HG03521 (cell line): ENCODE results near the gene FBXW4.
A peak's percentile ranks its signal among the peaks of the same experiment; 100 is the strongest.

ENCODE experiments used
- ATAC-seq: cut with Tn5 transposase; IDR thresholded peaks from one replicate; pipeline ENCODE4 v1.9.1; 2021; ENCODE audit warnings: mild to moderate bottlenecking, moderate library complexity; ENCODE audit not compliant: unreplicated experiment

FBXW4 gene

GRCh38 chr10:101587725-101588653 lies 107.0 kb downstream of the FBXW4 start, which contains the start of the genes DPCD and POLL:
TSS of gene DPCD (plus strand) at chr10:101588321. CDS start at chr10:101588337, 16 bp downstream.
TSS of gene POLL (minus strand) at chr10:101588257. CDS start at chr10:101587360, 897 bp downstream.
- ATAC-seq, result peak; percentile 93

GRCh38 chr10:101585841-101586240 lies 109.1 kb downstream of the FBXW4 start:
- no peak for ATAC-seq

GRCh38 chr10:101580486-101581399 lies 114.2 kb downstream of the FBXW4 start:
- no peak for ATAC-seq

GRCh38 chr10:101579516-101579870 lies 115.5 kb downstream of the FBXW4 start:
- no peak for ATAC-seq

GRCh38 chr10:101578803-101579515 lies 116.0 kb downstream of the FBXW4 start:
- no peak for ATAC-seq

DNA sequence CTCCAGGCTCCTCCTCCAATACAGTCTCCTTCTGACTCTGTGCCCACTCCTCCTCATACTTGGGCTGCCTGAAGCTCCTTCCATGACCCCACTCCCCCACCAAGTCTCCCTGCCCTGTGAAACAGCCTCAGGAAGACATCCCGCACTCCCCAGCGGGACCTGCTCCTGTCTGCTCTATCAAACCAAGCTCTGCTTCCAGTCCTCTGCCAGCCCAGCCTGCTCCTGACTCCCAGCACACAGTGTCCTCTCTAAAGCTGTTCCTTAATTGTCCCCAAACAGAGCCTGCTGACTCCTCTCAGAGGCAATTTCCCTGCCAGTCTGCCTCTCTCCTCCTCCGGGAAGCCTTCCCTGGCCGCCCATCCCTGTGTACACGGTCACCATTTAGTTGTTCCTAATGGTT lies 116.8 kb downstream of the FBXW4 start:
- no peak for ATAC-seq

- no peak for ATAC-seq
These were observed 117.7 kb downstream of the FBXW4 start for GRCh38 chr10:101577121-101577871.

DNA sequence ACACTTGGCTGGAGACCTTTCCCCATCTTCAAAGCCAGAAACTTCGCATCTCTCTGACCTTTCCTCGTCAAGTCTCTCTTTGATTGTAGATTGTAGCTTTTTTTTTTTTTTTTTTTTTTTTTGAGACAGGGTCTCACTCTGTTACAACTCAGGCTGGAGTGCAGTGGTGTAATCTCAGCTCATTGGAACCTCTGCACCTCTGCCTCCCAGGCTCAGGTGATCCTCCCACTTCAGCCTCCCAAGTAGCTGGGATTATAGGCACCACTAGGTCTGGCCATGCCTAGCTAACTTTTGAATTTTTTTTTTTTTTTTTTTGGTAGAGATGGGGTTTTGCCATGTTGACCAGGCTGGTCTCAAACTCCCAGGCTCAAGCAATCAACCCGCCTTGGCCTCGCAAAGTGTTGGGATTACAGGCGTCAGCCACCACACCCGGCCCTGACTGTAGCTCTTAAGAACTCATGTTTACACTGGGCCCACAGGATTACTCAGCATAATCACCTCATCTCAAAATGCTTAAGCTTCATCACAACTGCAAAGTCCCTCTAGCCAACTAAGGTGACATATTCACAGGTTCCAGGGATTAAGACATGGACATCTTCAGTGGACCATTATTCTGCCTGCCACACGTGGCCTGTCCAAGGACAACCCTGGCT lies 118.6 kb downstream of the FBXW4 start:
- no peak for ATAC-seq

DNA sequence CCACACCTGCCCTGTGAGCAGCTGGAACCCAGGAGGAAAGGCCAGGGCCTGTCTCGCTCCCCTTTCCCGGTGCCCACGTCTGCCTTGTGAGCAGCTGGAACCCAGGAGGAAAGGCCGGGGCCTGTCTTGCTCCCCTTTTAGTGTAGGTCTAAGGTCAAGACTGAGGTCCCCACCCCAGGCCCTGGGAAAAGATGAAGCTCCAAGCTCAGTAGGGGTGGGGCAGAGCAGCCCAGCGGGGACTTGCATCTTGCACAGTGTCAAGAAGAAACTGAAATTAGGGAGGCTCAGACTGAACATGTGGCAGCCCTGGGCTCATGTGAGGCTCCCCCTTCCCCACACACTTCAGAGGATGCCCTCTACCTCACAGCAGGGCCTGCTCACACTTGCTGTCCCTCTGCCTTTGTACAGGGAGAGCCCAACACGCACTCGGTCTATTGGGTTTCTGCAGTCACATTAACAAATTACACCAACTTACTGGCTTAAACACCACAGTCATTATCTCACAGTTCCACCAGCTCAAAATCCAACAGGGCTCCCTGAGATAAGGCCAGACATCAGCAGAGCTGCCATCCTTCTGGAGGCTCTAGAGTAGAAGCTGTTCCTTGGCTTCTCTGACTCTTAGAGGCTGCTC lies 119.3 kb downstream of the FBXW4 start:
- no peak for ATAC-seq

- no peak for ATAC-seq
These were observed 119.9 kb downstream of the FBXW4 start for GRCh38 chr10:101575091-101575490.

DNA sequence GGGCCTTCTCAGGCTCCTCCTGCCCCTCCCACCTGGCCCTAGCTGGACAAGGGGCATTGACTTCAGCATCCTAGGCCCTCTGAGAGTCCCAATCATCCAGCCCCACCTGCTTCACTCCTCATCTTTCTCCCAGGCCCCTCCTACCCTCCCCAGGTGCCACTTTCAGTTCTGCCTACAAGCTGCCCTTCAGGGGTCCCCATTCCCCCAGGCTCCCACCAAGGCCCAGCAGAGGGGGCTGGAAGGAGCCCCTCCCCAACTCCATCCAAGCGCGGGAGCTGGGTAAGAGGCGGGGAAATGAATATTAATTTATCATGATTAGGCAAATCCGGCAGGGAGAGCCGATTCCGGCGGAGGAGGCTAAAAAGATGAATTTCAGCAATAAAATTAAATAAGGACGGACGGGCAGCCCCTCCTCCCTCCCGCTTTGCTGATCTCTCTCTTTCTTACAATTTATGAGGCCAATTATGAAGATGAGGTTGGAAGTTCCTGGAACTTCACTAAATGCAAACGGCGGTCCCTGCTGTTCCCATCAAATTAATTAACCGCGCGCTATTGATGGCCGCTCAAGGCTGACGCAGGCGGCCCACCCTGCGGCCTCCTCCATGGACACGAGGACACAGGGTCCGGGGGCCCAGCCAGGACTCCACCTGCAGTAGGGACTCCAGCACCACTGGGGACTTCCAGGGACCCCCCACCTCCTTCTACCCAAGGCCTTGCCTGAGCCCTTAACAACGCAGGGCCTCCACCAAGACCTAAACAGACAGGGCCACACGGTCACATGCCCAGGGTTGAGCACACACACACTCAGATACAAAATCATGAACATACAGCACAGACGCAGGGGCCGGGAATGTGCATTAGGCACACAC lies 120.9 kb downstream of the FBXW4 start:
- ATAC-seq, result no peak

- no peak for ATAC-seq
These were observed 122.2 kb downstream of the FBXW4 start for GRCh38 chr10:101572785-101573184.

DNA sequence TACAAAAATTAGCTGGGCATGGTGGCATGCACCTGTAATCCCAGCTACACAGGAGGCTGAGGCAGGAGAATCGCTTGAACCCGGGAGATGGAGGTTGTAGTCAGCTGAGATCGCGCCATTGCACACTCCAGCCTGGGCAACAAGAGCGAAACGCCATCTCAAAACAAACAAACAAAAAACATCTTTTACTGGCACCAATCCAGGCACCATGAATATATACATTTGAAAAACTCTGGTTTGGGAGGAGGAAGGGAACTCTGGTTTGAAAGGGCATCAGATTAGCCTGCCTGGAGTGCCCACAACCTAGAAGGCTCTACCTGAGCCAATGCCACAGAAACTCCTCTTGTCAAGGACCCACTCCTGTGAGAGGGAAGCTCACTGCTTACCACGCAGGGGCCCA lies 122.8 kb downstream of the FBXW4 start:
- no peak for ATAC-seq

- ATAC-seq, result no peak
These were observed 123.6 kb downstream of the FBXW4 start for GRCh38 chr10:101571271-101571925.

- no peak for ATAC-seq
These were observed 124.3 kb downstream of the FBXW4 start for GRCh38 chr10:101570428-101571270.

GRCh38 chr10:101569622-101570427 lies 125.1 kb downstream of the FBXW4 start:
- ATAC-seq, result peak; percentile 78
